Natural killer cell (primary cell): Measurements from ENCODE around the gene PPRC1. TPM values are rescaled to one million over a fixed set of nuclear protein-coding genes. Genes with fewer than 3 reads are reported as not detected.
A peak's percentile ranks its signal among the peaks of the same experiment; 100 is the strongest.

ENCODE experiments used
- ATAC-seq, 3 donors: fragments of 150-1000 bp in 2 of 3; fragments of 200-7000 bp in 1 of 3; cut with Tn5 transposase; 1 replicate in 1 of 3; 2 replicates in 2 of 3; pipeline ENCODE4 v1.10.0; 2021; ENCODE audit warnings: mild to moderate bottlenecking in 2 of 3, moderate library complexity in 2 of 3
- DNase-seq, 2 donors: peaks; one replicate each; pipeline versions ENCODE4 v3.0.0 to v3.0.0-alpha.2; 2013 to 2021; ENCODE audit warnings: mixed read lengths in 1 of 2
- H3K27ac ChIP-seq: one replicate; pipeline ENCODE4 v1.5.1; 2013; ENCODE audit warnings: mild to moderate bottlenecking, low read length
- H3K27me3 ChIP-seq: one replicate; pipeline ENCODE4 v1.6.1; 2013; ENCODE audit warnings: low read length; ENCODE audit not compliant: control insufficient read depth, insufficient read depth
- H3K36me3 ChIP-seq: one replicate; pipeline ENCODE4 v1.6.1; 2013; ENCODE audit warnings: low read length; ENCODE audit not compliant: control insufficient read depth, insufficient read depth
- H3K4me1 ChIP-seq: one replicate; pipeline ENCODE4 v1.6.1; 2013; ENCODE audit warnings: low read length; ENCODE audit not compliant: control insufficient read depth, insufficient read depth
- H3K4me3 ChIP-seq: one replicate; pipeline ENCODE4 v1.5.1; 2013; ENCODE audit warnings: low read length
- H3K9me3 ChIP-seq: one replicate; pipeline ENCODE4 v1.6.1; 2013; ENCODE audit warnings: low read length; ENCODE audit not compliant: control insufficient read depth, insufficient read depth
- H3K27ac Mint-ChIP-seq, 2 donors: one replicate each; pipeline ENCODE4 v1.8.0; 2022; ENCODE audit warnings: mild to moderate bottlenecking in 2 of 2, mixed read lengths in 2 of 2, moderate library complexity in 1 of 2
- H3K27me3 Mint-ChIP-seq, 2 donors: one replicate each; pipeline ENCODE4 v1.8.0; 2022; ENCODE audit warnings: low read depth in 2 of 2, mixed read lengths in 2 of 2
- H3K36me3 Mint-ChIP-seq: one replicate; pipeline ENCODE4 v1.8.0; 2022; ENCODE audit warnings: mixed read lengths
- H3K4me1 Mint-ChIP-seq, 2 donors: one replicate each; pipeline ENCODE4 v1.8.0; 2022; ENCODE audit warnings: mixed read lengths in 2 of 2
- H3K4me3 Mint-ChIP-seq: one replicate; pipeline ENCODE4 v1.8.0; 2022; ENCODE audit warnings: mild to moderate bottlenecking, moderate library complexity, mixed read lengths
- H3K9me3 Mint-ChIP-seq, 2 donors: one replicate each; pipeline ENCODE4 v1.8.0; 2022; ENCODE audit warnings: mixed read lengths in 2 of 2
- CTCF ChIP-seq: fragments of 200-600 bp; IDR thresholded peaks from one replicate; pipeline ENCODE4 v1.8.0; 2022; ENCODE audit warnings: antibody characterized with exemption
- WGBS: methylation state at CpG from one replicate; pipeline ENCODE4 v1.1.7; 2013; ENCODE audit warnings: missing lambda C conversion rate; ENCODE audit not compliant: insufficient coverage; 5-methylcytosine and 5-hydroxymethylcytosine counted together
- intact Hi-C: fragments of 100-400 bp; cut with micrococcal nuclease; formaldehyde crosslinking; loops from one replicate; pipeline ENCODE4 v1.14.2; 2022
- total RNA-seq, 4 donors: library from RNA; stranded (reverse); fragments of 120-200 nt in 1 of 4; gene quantifications; one replicate each; pipeline versions ENCODE4 v1.2.3 to v1.2.4, GENCODE V29; 2013 to 2022

PPRC1 gene
- total RNA-seq, 3 donors from 2014 or later (not counting 1 experiment from before 2014, with no cell fraction given), result 29.1 to 48.0 (median 37.7) TPM

DNA sequence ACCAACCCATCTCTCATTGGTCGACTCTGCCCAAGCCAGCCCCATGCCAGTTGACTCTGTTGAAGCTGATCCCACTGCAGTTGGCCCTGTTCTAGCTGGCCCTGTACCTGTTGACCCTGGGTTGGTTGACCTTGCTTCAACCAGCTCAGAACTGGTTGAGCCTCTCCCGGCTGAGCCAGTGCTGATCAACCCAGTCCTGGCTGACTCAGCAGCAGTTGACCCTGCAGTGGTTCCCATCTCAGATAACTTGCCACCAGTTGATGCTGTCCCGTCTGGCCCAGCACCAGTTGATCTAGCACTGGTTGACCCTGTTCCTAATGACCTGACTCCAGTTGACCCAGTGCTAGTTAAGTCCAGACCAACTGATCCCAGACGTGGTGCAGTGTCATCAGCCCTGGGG is 7.4 kb downstream of the PPRC1 start:
- DNase-seq (no peak), ATAC-seq (no peak)
- Mint-ChIP-seq H3K4me3 (no peak overlapping the region), H3K4me1 (peaks cover 6 to 15% of the 10 kb centered on the region in 2 donors), H3K27ac (peak overlapping the region in 1 of 2 donors; percentile 21), H3K36me3 (no peaks in the 10 kb centered on the region), H3K9me3 (no peaks in the 10 kb centered on the region), H3K27me3 (no peaks in the 10 kb centered on the region)
- H3K27ac ChIP-seq, result no peak overlapping the region
- 94% methylated on average over 4 of the region's 4 CpGs for WGBS
- H3K4me1 ChIP-seq, result peaks cover 7% of the 10 kb centered on the region
- H3K4me3 ChIP-seq, result no peak overlapping the region
- H3K9me3 ChIP-seq, result no peaks in the 10 kb centered on the region
- H3K36me3 ChIP-seq, result peaks cover 62% of the 10 kb centered on the region
- no peak for TF ChIP-seq CTCF
- no peaks in the 10 kb centered on the region for H3K27me3 ChIP-seq
- intact Hi-C loops, result no loop called here

- Mint-ChIP-seq H3K9me3 (no peaks in the 10 kb centered on the region), H3K36me3 (no peaks in the 10 kb centered on the region), H3K4me3 (no peak overlapping the region), H3K4me1 (peaks cover under 1 to 8% of the 10 kb centered on the region in 2 donors), H3K27me3 (no peaks in the 10 kb centered on the region), H3K27ac (peak overlapping the region in 1 of 2 donors; percentile 21)
- Histone ChIP-seq H3K27me3 (no peaks in the 10 kb centered on the region), H3K4me1 (peaks cover 1% of the 10 kb centered on the region), H3K27ac (no peak overlapping the region), H3K36me3 (peaks cover 62% of the 10 kb centered on the region), H3K4me3 (no peak overlapping the region), H3K9me3 (no peaks in the 10 kb centered on the region)
- WGBS, result 95% methylated on average over 5 of the region's 5 CpGs
- intact Hi-C loops, result no loop called here
- ATAC-seq, result no peak
- no peak for DNase-seq
- no peak for TF ChIP-seq CTCF
These were observed 8.2 kb downstream of the PPRC1 start for GRCh38 chr10:102140913-102141540.

- H3K27me3 ChIP-seq, result no peaks in the 10 kb centered on the region
- peaks cover 0 to 7% of the 10 kb centered on the region in 2 donors for H3K4me1 Mint-ChIP-seq
- no peaks in the 10 kb centered on the region for H3K27me3 Mint-ChIP-seq
- DNase-seq, result no peak
- H3K4me3 Mint-ChIP-seq, result no peak overlapping the region
- no peak overlapping the region for H3K27ac ChIP-seq
- H3K9me3 ChIP-seq, result no peaks in the 10 kb centered on the region
- no peaks in the 10 kb centered on the region for H3K36me3 Mint-ChIP-seq
- TF ChIP-seq CTCF, result no peak
- no peaks in the 10 kb centered on the region for H3K4me1 ChIP-seq
- H3K36me3 ChIP-seq, result peaks cover 62% of the 10 kb centered on the region
- 84% methylated on average over 4 of the region's 4 CpGs for WGBS
- intact Hi-C loops, result no loop called here
- no peak overlapping the region for H3K27ac Mint-ChIP-seq
- H3K9me3 Mint-ChIP-seq, result no peaks in the 10 kb centered on the region
- H3K4me3 ChIP-seq, result no peak overlapping the region
- ATAC-seq, result no peak
These were observed 8.8 kb downstream of the PPRC1 start for GRCh38 chr10:102141583-102142107.
